CD1c-positive myeloid dendritic cell (primary cell): ENCODE data around the gene TIMM44.

ENCODE experiments used
- DNase-seq: peaks from one replicate; pipeline ENCODE4 v3.0.0-alpha.2; 2016; ENCODE audit errors: extremely low spot score

Gene TIMM44

GRCh38 chr19:7943444-7944176, at the start of gene TIMM44:
Gene TIMM44 (minus strand): TSS chr19:7943666. CDS start chr19:7943651, 15 bp downstream.
- peak; percentile 99 for DNase-seq

GRCh38 chr19:7992575-7992974, 49.1 kb upstream of the TIMM44 start:
- DNase-seq, result no peak

- DNase-seq, result no peak
Measured at GRCh38 chr19:7989071-7989575, 45.7 kb upstream of the TIMM44 start.

- DNase-seq, result no peak
Measured at GRCh38 chr19:7988307-7988706, 44.8 kb upstream of the TIMM44 start.

- DNase-seq, result no peak
Measured at GRCh38 chr19:7987114-7987768, 43.8 kb upstream of the TIMM44 start.

GRCh38 chr19:7986321-7987113, 43.1 kb upstream of the TIMM44 start:
- DNase-seq, result no peak

- peak; percentile 17 for DNase-seq
Measured at GRCh38 chr19:7985481-7985911, 42.0 kb upstream of the TIMM44 start.

GRCh38 chr19:7983995-7984837, 40.8 kb upstream of the TIMM44 start:
- no peak for DNase-seq

GRCh38 chr19:7983286-7983950, 40.0 kb upstream of the TIMM44 start:
- DNase-seq, result no peak

- no peak for DNase-seq
Measured at GRCh38 chr19:7982651-7983099, 39.2 kb upstream of the TIMM44 start.

- DNase-seq, result no peak
Measured at GRCh38 chr19:7982103-7982502, 38.6 kb upstream of the TIMM44 start.

GRCh38 chr19:7981661-7982060, 38.2 kb upstream of the TIMM44 start:
- no peak for DNase-seq

GRCh38 chr19:7981199-7981598, 37.7 kb upstream of the TIMM44 start:
- DNase-seq, result no peak

GRCh38 chr19:7980635-7981121, 37.2 kb upstream of the TIMM44 start:
- DNase-seq, result no peak

- DNase-seq, result no peak
Measured at GRCh38 chr19:7980168-7980567, 36.7 kb upstream of the TIMM44 start.

GRCh38 chr19:7979559-7979958, 36.1 kb upstream of the TIMM44 start:
- DNase-seq, result no peak

GRCh38 chr19:7979011-7979410, 35.5 kb upstream of the TIMM44 start:
- no peak for DNase-seq

- no peak for DNase-seq
Measured at GRCh38 chr19:7978179-7978825, 34.8 kb upstream of the TIMM44 start.

- no peak for DNase-seq
Measured at GRCh38 chr19:7977723-7978040, 34.2 kb upstream of the TIMM44 start.

GRCh38 chr19:7977021-7977722, 33.7 kb upstream of the TIMM44 start:
- DNase-seq, result no peak
